GM19025 (cell line): ENCODE data around the gene SMTNL2.

Source experiments
- ATAC-seq: cut with Tn5 transposase; IDR thresholded peaks from one replicate; pipeline ENCODE4 v1.9.1; 2021; ENCODE audit warnings: mild to moderate bottlenecking, low read depth, moderate library complexity; ENCODE audit not compliant: unreplicated experiment

SMTNL2 gene

DNA sequence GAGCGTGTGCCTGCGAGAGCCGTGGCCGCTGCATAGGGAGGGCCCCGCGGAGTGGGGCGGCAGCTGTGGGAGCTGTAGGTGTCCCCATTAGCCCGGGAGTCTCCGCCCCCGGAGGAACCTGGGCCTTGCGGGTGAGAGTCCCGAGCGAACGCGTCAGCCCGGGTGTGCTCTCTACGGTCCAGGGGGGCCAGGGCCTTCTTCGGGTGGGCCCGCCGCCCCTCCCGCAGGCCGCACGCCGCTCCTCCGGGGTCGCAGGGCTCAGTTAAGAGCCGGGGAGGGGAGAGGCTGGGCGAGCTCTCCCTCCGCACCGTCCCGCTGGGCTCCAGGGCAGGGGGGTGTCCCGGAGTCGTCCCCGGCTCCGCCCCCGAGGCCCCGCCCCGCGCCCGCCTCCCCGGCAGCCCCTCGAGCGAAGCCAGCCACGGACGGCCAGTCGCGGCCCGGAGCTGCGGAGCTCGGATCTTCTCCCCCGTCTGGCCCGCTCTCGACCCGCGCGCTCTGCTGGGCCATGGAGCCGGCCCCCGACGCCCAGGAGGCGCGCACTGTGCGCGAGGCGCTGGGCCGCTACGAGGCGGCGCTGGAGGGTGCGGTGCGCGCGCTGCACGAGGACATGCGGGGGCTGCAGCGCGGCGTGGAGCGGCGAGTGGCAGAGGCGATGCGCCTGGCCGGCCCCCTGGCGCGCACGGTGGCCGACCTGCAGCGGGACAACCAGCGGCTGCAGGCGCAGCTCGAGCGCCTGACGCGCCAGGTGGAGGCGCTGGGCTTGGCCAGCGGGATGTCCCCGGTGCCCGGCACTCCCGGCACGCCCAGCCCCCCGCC, at the start of gene SMTNL2:
Gene SMTNL2, plus strand, starts transcription at position 429 of the 816 bp plus-strand sequence. Its CDS starts 77 bp downstream, at position 506.
- no peak for ATAC-seq

DNA sequence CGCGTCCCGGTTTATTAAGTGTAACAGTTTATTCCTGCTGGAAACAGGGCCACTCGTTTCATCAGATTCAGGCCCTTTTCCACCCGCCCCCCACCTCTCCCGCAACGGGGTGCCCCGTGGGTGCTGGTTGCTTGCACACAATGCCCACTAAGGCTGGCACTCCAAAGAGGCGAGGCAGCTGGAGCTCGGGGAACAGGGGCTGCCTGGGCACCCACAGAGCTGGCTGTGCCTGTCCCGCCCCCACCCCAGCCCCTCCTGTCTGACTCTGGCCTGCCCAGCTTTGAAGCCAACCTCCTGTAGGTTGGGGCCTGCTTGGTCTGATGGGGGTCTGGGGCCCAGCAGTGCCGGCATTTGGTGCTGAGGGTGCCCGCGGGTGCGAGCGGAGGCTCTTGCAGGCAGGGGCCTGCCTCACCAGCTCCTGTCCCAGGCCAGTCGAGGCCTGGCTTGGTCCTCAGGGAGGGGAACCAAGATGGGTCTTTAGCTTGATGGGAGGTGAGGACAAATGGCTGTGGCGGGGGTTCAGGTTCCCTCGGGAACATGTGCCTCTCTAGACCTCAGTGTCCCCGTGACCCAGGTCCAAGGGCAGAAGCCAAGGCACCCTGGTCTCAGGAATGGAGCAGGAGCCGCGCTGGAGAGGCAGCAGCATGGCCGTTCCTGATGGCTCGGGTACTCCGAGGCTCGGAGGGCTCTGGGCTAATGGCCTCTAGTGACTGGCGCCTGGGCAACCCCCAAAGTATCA, 49.2 kb upstream of the SMTNL2 start:
- no peak for ATAC-seq

DNA sequence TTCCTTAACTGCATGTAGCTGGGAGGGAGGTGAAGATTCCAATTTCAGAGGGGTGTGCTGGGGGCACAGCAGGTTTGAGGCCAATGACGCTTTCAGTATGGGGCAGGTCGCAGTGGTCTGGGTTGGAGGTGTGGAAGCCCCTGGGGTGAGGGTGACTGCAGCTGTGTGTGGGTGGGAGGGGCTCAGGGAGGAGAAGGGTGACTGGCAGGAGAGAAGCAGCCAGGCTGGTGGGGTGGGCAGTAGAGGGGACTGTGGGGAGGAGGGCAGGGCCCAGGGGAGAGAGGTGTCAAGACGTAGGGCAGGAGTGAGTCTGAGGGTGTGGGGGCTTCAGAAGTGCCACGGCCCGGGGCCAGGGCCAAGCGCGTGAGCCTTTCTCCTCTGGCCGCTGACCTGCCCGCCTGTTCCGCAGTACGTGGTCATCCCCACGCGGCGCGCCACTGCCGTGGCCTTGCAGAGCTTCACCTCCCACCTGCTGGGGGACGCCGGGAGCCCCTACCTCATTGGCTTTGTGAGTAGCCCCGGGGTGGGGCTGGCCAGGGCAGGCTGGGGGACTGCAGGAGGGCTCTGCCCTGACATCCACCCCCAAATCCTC, 48.6 kb upstream of the SMTNL2 start:
- no peak for ATAC-seq

DNA sequence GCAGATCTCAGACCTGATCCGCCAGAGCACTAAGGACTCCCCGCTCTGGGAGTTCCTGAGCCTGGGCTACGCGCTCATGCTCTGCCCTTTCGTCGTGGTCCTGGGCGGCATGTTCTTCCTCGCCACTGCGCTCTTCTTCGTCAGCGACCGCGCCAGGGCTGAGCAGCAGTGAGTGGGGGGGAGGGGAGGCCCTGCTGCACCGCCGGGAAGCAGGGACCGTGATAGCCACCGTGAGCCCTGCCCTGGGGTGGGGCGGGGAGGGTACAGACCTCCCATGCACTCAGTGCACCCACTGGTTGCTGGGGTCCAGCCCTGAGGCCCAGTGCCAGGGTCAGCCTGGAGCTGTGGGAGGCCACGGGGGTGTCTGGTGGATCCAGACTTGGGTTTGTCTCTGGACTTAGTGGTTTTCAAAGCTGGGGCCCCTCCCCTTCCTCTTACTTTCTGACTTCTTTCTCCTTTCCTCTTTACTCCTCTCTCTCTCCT, 48.0 kb upstream of the SMTNL2 start:
- no peak for ATAC-seq

DNA sequence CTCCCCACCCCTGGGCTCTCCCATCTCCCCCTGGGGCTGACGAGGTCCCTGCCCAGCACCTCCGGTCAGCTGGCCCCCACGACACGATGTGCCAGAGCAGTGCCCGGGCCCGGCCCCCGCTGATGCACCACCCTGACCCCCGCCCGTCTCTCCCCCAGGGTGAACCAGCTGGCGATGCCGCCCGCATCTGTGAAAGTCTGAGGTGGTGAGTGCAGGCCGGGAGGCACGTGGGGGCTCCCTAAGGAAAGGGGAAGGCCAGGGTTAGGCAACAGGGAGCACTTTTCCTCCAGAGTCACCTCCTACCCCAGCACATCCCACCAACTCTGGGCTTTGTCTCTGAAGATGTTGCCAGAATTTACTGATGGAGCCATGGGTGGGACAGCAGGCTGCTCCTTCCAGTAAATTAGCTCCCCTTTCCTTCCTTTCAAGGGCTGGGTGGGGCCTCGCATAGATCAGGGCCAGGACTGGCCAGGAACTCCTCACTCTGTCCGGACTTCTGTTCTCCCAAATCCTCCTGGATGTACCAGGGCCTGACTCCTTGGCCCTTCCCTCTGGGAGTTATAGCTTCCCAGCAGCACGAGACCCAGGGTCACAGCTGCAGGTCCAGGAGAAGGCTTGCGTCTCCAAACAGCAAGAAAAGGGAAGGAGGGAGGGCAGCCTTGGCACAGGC, 47.5 kb upstream of the SMTNL2 start:
- no peak for ATAC-seq

DNA sequence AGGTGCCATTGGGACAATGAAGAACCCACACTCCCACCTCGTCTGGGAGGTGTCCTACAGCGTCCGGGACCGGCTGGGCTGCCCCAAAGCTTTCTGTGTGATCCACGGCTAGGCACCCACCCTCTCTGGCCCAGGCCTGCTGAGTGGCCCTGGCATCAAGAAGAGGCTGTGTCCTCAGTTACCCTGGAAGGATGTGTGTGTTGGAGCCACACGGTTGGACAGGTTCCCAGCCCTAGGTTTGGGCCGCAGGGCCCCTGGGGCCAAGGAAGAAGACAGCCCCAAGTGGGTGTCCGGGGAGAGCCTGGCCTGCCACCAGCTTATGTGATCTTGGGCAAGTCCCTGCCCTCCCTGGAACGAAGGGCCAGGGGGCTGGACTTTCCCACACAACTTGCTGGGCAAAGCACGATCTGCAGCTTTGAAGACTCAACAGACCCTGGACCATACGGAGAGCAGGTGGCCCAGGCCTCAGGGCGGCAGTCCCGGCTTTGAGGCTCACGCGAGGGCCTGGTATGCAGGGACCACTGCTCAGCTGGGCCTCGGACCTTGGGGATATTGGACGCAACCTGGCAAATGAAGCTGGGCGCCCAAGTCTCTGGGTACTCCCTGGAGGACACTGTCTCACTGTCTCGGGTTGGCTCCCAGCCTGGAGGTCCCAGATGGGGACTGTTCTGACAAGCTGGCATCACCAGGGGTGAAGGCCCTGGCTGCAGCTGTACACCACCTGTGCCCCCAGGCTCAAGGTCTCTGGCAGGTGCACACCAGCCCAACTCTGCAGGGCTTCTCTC, 46.7 kb upstream of the SMTNL2 start:
- ATAC-seq, result no peak

DNA sequence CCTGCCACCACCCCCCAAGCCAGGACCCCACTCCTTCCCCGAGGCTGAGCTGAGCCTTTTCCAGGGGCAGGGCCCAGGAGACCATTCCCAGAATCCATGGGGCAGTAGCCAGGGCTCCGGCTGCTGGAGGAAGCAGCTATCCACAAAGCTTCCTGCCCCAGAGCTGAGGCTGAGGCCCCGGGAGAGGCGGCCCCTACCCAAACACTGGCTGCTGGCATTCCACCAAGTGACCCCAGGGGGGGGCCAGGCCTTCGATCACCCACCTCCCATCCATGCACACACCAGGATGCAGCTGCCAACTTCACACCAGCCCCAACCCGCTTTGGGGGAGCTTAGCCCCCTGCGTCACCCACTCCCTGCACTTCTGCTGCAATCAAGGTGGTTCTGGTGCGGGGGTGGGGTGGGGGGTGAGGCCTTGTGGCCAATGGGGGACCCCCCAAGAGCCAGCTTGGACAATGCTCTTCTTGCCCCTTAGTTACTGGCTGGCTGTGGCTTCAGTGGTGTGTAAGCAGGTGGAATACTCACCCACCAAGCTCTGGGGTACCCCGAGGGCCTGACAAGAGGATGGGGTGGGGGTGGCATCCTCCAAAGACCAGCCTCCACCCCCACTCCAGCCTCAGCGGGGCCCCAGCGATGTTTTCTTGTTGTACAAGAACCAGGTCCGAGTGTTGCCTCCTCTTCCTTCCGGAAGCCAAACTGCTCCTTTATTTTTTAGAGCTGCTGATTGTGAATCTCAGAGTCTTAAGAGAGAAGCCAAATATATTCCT, 45.9 kb upstream of the SMTNL2 start:
- ATAC-seq, result no peak

DNA sequence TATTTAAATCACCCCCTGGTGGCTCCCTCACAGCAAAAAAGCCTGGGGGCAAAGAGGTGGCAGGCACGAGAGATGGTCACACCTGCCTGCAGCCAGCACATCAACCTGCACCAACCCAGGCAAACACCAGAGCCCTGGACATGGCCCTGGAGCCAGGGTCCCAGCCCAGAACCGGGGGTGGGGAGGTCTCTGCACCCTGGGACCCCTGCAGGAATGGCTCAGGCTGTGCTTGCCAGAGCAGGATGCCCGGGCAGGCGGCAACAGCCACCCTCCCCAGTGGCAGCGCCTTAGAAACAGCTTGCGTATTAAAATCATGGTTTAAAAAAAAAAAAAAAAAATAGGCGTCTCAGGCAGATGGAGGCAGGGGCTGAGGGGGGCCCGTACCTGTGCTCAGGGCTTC, 45.3 kb upstream of the SMTNL2 start:
- no peak for ATAC-seq

DNA sequence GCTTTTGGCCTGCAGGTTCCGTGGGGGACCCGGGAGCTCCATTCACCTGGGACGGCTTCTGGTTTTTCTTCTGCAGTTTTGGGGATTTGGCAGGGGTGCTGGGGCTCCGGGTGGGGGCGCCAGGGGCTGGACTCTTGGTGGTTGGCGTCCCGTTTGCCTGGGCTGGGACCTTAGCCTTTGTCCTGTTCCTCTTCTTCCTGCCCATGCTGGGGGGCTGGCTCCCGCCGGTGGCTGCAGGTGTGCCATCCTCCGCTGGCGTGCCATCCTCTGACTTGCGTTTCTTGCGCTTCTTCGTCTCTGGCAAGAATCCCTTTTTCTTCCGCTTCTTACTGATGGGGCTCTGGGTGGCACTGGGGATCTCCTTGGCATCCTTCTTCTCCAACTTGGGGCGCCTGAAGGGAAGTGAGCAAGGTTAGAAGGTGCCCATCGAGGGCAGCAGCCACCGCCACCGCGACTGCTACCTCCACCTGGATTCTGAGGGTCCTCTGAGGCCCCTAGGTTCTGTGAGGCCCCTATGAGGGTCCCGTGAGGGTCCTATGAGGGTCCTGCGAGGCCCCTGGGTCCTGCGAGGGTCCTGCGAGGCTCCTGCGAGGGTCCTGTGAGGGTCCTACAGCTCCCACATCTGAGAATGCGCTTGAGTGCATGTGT, 44.6 kb upstream of the SMTNL2 start:
- no peak for ATAC-seq

DNA sequence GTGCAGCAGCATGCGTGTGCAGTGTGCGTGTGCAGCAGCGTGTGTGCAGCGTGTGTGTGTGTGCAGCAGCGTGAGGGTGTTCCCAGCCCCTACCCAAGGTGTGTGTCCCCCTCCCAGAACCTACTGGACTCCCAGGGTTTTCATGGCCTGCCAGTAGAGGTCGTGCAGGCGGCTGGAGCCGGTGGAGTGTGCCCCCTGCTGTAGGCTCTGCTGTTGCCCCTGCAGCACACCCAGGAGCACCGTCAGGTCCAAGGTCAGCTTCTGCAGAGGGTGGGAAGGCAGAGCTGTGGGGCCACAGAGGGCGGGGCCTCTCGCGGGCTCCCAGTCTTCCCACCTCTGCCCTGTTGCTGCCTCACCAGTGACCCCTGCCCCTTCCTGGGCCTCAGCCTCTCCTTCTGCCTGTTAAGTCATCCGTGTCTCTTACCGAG, 44.1 kb upstream of the SMTNL2 start:
- ATAC-seq, result no peak

DNA sequence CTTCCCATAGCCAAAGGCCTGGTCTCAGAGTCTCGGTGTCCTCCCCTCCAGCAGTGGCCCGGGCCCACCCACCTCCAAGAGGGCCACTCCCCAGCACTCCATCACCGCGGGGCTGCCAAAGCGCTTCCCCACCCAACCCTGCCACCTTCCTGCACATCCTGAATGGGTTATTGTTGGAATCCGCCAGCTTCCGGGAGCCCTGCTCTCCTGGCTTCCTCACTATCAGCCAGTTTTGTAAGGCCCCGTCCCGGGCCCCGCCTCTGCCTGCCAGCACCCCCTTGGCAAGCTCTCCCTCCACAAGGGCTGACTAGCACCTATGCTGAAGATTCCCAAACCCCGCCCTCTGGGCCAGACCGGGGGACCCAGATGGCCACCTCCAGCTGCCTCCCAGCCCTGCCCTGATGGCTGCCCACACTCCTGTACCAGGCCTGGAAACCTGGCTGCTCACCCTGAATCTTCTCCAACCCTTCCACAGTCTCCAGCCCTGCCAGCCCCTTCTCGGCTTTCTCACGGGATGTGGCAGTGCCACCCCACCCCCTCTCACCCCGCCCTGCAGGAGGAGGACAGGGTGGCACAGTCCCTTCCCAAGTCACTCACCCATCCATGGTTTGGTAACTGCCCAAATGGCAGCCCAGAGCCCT, 43.5 kb upstream of the SMTNL2 start:
- ATAC-seq, result no peak

DNA sequence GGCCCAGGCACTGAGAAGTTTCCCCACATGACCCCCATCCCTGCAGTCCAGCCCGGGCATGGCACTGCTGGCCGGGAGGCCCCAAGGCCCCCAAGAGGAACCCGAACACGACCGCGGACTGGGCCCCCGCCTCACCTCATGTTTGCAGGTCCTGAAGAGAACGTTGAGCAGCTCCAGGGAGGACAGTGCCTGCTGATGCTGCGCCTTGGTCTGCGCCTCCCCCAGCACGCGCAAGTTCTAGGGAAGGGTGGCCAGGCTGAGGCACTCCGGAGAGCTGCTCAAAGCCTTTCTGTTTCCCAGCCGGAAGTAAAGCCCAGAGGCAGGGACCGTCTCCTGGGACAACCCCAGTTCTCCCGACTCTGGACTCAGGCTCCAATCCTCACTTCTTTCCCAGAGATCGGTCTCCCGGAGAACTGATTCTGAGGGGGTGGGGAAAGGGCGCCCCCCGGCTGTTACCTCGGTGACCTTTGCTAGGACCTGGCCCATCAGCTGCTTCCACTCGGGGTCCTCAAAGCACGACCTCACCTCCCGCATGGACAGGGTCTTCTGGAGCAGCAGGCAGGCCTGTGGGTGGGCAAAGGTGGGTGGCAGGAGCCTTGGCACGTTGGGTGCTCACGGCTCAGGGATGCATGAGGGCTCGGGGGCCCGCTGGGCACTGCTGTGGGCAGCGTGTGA, 42.9 kb upstream of the SMTNL2 start:
- ATAC-seq, result no peak

DNA sequence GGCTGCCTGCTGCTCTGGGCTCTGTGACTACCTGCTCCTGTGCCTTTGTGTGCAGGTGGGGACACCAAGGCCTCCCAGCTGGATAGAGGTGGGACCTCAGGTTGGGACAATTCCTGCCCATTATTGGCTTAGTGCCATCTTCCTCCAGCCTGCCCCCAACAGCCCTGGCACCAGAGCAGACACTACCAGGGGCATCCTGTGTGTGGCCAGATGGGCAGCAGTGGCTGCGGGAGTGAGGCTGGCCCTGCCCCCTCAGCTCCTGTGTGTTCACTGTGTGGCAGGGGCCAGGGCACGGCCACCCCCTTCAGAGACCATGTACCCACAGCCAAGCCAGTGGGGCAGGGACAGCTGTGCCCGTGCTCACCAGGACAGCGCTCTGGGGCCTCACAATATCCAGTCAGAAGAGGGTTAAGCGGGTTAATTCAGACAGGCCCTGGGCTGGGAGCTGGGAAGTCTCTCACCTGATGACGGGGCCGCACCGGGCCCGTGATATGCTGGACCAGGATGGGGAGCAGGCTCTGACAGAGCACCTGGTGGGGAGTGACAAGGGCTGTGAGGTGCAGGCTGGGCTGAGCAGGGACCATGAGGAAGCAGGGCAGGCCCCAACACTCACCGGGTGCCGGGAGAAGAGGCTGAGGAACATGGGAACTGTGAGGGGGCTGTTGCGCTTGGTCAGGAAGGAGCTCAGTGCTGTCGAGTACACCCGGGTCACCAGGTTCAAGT, 42.2 kb upstream of the SMTNL2 start:
- ATAC-seq, result no peak

DNA sequence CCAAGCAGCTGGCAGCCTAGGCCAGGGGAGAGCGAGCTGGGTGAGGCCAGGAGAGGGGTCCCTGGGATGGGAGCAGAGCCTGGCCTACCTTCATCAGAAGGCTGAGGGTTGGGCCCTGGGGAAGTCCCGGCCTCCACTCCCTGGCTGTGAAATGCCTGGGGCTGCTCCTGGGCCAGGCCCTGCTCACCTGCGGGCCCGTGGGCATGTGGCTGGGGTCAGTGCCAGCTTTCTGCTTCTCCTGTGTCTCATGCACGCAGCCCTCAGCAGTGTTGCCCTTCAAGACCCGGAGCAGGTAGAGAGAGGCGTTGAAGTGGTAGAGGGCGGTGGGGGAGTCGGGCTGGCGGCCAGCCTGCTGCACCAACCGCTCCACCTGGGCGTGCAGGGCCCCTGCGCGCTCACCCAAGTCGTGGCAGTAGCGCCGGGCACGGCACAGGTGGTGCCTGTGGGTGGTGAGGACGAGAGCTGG, 41.6 kb upstream of the SMTNL2 start:
- ATAC-seq, result no peak

DNA sequence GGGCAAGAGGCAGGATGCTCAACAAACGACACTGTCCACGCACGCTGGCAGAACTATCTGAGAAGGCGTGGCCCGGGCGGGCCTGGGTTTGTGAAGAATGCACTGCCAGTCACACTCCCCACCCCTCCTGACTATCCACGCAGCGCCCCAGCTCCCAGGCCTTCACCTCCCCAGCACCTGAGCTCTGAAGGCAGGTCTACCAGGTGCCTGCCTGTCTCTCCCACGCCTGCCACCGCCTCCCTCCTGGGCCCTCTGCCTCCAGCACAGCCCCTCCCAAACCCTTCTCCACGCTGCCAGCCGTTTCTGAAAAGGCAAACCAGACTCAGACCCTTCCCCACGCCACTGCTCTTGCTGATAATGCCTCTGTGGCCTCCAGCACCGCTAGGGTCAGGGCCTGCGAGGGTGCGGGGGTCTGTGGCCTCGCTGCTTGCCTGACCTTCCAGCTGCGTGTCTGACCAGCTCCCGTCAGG, 40.7 kb upstream of the SMTNL2 start:
- no peak for ATAC-seq

DNA sequence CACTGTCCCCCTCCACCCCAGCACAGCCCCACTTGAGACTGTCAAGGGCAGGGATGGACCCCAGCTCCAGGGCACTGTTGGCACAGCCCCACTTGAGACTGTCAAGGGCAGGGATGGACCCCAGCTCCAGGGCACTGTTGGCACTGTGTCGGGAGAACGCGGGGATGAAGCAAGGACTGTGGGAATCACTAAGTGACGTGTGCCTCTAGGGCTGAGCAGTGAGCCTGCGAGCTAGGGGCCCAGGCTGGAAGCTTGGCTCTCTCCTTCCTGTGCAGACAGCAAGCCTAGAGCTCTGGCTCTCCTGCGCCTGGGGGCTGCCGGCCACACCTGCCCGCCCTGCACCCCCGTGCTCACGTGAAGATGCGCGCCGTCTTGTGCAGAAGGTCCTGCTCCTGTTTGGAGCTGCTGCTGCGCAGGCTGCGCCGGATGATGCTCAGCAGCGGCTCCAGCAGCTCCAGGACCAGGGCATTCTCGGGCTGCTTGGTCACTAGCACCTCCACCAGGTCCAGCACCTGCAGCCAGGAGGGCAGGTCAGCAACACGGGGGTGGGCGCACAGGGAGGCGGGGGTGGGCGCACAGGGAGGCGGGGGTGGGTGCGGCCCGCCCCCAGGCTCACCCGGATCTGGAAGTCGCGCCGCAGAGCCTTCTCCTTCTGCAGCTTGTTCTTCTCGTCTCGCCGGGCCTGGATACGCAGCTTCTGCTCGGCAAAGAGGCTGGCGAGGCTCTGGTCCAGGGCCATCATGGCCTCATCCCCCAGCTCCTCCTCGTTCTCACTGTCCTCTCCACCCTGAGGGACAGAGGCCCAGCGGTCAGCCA, 40.0 kb upstream of the SMTNL2 start:
- no peak for ATAC-seq
